Measurements from ENCODE around the gene GNG7. TPM values are rescaled to one million over a fixed set of nuclear protein-coding genes. Genes with fewer than 3 reads are reported as not detected.
"Not testable (repeated sequence)": the region's sequence is repeated elsewhere in the genome, so short reads cannot be mapped to it uniquely, and the experiment has no call there.

GNG7 gene
- total RNA-seq, 1 donor from 2014 or later: 11.3 TPM

- peaks cover 17% of the 10 kb centered on the region for H3K27me3 Mint-ChIP-seq
- peaks cover under 1% of the 10 kb centered on the region for H3K4me1 Mint-ChIP-seq (ENCODE audit: low read depth)
- H3K9me3 Mint-ChIP-seq (ENCODE audit: low read depth): peaks cover 2% of the 10 kb centered on the region
- no peak overlapping the region for H3K4me3 Mint-ChIP-seq (ENCODE audit: low read depth)
- peaks cover under 1% of the 10 kb centered on the region for H3K36me3 Mint-ChIP-seq (ENCODE audit: insufficient read depth)
- peak overlapping the region; percentile 16 for H3K27ac Mint-ChIP-seq
- TF ChIP-seq, protein P1, sequence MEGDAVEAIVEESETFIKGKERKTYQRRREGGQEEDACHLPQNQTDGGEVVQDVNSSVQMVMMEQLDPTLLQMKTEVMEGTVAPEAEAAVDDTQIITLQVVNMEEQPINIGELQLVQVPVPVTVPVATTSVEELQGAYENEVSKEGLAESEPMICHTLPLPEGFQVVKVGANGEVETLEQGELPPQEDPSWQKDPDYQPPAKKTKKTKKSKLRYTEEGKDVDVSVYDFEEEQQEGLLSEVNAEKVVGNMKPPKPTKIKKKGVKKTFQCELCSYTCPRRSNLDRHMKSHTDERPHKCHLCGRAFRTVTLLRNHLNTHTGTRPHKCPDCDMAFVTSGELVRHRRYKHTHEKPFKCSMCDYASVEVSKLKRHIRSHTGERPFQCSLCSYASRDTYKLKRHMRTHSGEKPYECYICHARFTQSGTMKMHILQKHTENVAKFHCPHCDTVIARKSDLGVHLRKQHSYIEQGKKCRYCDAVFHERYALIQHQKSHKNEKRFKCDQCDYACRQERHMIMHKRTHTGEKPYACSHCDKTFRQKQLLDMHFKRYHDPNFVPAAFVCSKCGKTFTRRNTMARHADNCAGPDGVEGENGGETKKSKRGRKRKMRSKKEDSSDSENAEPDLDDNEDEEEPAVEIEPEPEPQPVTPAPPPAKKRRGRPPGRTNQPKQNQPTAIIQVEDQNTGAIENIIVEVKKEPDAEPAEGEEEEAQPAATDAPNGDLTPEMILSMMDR (IDR thresholded peaks at IDR 0.05; ENCODE audit: unreplicated experiment): no peak
- DNase-seq (ENCODE audit: low spot score, unreplicated experiment): no peak
These were observed 89.8 kb downstream of the GNG7 start for GRCh38 chr19:2612619-2613249.

DNA sequence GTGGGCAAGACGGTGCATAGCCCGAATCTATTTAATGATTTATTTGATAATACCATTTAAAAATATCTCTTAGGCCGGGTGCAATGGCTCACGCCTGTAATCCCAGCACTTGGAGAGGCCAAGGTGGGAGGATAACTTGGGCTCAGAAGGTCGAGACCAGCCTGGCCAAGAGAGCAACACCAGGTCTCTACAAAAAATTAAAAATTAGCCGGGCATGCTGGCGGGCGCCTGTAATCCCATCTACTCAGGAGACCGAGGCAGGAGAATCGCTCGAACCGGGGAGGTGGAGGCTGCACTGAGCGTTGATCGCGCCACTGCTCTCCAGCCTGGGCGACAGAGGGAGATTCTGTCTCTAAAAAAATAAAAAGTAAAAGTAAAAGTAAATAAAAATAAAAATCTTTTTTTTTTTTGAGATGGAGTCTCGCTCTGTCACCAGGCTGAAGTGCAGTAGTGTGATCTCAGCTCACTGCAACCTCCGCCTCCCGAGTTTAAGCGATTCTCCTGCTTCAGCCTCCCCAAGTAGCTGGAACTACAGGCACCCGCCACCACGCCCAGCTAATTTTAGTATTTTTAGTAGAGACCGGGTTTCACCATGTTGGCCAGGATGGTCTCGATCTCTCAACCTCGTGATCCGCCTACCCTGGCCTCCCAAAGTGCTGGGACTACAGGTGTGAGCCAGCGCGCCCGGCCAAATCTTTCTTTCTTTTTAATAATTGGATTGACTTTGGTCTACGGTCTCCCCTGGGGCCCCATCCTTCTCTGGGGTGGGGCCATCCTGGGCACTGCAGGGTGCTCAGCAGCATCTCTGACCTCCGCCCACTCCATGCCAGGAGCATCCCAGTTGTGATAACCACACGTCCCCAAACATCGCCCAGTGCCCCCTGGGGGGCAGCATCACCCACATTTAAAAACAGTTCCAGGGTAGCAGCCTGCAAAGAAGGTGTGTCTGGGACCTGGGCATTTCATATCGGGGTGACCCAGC, 90.7 kb downstream of the GNG7 start:
- Mint-ChIP-seq H3K9me3 (ENCODE audit: low read depth) (peaks cover 2% of the 10 kb centered on the region), H3K36me3 (ENCODE audit: insufficient read depth) (peaks cover 1% of the 10 kb centered on the region), H3K4me3 (ENCODE audit: low read depth) (no peak overlapping the region), H3K27me3 (peaks cover 18% of the 10 kb centered on the region), H3K27ac (no peak overlapping the region), H3K4me1 (ENCODE audit: low read depth) (peaks cover 2% of the 10 kb centered on the region)
- TF ChIP-seq, protein P1 (IDR thresholded peaks at IDR 0.05; ENCODE audit: unreplicated experiment): no peak
- DNase-seq (ENCODE audit: low spot score, unreplicated experiment): no peak

- peak; percentile 94 for DNase-seq (ENCODE audit: low spot score, unreplicated experiment)
- Mint-ChIP-seq H3K36me3 (ENCODE audit: insufficient read depth) (peaks cover 1% of the 10 kb centered on the region), H3K4me1 (ENCODE audit: low read depth) (peaks cover 2% of the 10 kb centered on the region), H3K27me3 (peaks cover 18% of the 10 kb centered on the region), H3K27ac (no peak overlapping the region), H3K9me3 (ENCODE audit: low read depth) (peaks cover 2% of the 10 kb centered on the region), H3K4me3 (ENCODE audit: low read depth) (peak overlapping the region; percentile 10)
- TF ChIP-seq, protein P1 (IDR thresholded peaks at IDR 0.05; ENCODE audit: unreplicated experiment): peak; percentile 99
These were observed 91.6 kb downstream of the GNG7 start for GRCh38 chr19:2610637-2611482.

- Mint-ChIP-seq H3K4me3 (ENCODE audit: low read depth) (no peak overlapping the region), H3K4me1 (ENCODE audit: low read depth) (peaks cover 2% of the 10 kb centered on the region), H3K36me3 (ENCODE audit: insufficient read depth) (peaks cover 1% of the 10 kb centered on the region), H3K27me3 (peaks cover 18% of the 10 kb centered on the region), H3K27ac (no peak overlapping the region), H3K9me3 (ENCODE audit: low read depth) (peaks cover 2% of the 10 kb centered on the region)
- DNase-seq (ENCODE audit: low spot score, unreplicated experiment): no peak
- TF ChIP-seq, protein P1 (IDR thresholded peaks at IDR 0.05; ENCODE audit: unreplicated experiment): no peak
These were observed 92.9 kb downstream of the GNG7 start for GRCh38 chr19:2609389-2610116.

DNA sequence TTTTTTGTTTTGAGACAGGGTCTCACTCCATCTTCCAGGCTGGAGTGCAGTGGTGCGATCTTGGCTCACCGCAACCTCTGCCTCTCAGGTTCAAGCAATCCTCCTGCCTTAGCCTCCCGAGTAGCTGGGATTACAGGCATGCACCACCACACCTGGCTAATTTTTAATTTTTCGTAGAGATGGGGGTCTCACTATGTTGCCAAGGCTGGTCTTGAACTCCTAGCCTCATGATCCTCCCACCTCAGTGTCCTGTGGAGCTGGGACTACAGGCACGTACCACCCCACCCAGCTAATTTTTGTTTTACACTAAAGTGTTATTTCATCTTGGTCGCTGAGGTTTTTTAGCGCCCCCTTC, 93.5 kb downstream of the GNG7 start:
- DNase-seq (ENCODE audit: low spot score, unreplicated experiment); H3K4me1 Mint-ChIP-seq (ENCODE audit: low read depth); H3K27ac Mint-ChIP-seq; H3K9me3 Mint-ChIP-seq (ENCODE audit: low read depth); H3K36me3 Mint-ChIP-seq (ENCODE audit: insufficient read depth); H3K4me3 Mint-ChIP-seq (ENCODE audit: low read depth): not testable (repeated sequence)
- H3K27me3 Mint-ChIP-seq: peaks cover 15% of the 10 kb centered on the region
